HG03025 (cell line): ENCODE data around the gene GATAD2A.

Experiments
- ATAC-seq: cut with Tn5 transposase; IDR thresholded peaks from one replicate; pipeline ENCODE4 v1.9.1; 2021; ENCODE audit warnings: mild to moderate bottlenecking, moderate library complexity; ENCODE audit not compliant: unreplicated experiment, low FRiP score

The GATAD2A gene

DNA sequence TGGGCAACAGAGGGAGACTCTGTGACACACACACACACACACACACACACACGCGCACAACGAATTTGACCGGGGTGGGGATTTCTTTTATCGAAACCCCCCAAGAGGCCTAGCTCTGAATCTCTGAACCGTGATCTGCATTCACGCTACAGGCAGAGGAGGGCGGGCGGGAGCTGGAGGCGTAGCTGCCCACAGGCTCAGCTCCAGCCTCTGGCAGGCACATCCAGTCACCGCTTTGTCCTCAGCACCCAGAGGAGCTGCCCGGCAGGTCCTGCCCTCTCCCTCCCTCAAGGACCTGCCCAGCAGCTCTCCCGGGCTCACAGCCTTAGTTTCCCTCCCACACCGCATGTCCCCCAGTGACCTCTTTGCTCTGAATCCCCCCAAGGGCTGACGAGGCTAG, 152.6 kb downstream of the GATAD2A start:
- ATAC-seq = no peak
